Activated CD8-positive, alpha-beta T cell treated with anti-CD3 and anti-CD28 coated beads for 36 hours (primary cell): Measurements from ENCODE around the gene NDFIP1. TPM values are rescaled to one million over a fixed set of nuclear protein-coding genes. Genes with fewer than 3 reads are reported as not detected.

Experiments
- ATAC-seq: fragments of 200-7000 bp; cut with Tn5 transposase; one replicate; pipeline ENCODE4 v1.10.0; 2021; ENCODE audit warnings: mild to moderate bottlenecking, moderate library complexity
- CTCF ChIA-PET: fragments of 350-600 bp; sonication (Branson Sonifier 250); formaldehyde crosslinking; loops from one replicate; lab custom pipeline; 2021; ENCODE audit warnings: antibody characterized with exemption; lab: Charles Lee
- POLR2A ChIA-PET: fragments of 350-600 bp; sonication (Branson Sonifier 250); formaldehyde crosslinking; loops from one replicate; lab custom pipeline; 2021; ENCODE audit warnings: antibody characterized with exemption; lab: Charles Lee
- DNase-seq: peaks from one replicate; pipeline ENCODE4 v3.0.0-alpha.2; 2020
- H3K27ac Mint-ChIP-seq: one replicate; pipeline ENCODE4 v1.8.0; 2021; ENCODE audit warnings: mild to moderate bottlenecking, mixed read lengths
- H3K27me3 Mint-ChIP-seq: one replicate; pipeline ENCODE4 v1.8.0; 2021; ENCODE audit warnings: mixed read lengths
- H3K36me3 Mint-ChIP-seq: one replicate; pipeline ENCODE4 v1.8.0; 2021; ENCODE audit warnings: low read depth, mixed read lengths
- H3K4me1 Mint-ChIP-seq: one replicate; pipeline ENCODE4 v1.8.0; 2021; ENCODE audit warnings: low read depth, mixed read lengths
- H3K4me3 Mint-ChIP-seq: one replicate; pipeline ENCODE4 v1.8.0; 2021; ENCODE audit warnings: mild to moderate bottlenecking, moderate library complexity, mixed read lengths
- H3K9me3 Mint-ChIP-seq: one replicate; pipeline ENCODE4 v1.8.0; 2021; ENCODE audit warnings: mixed read lengths
- intact Hi-C: fragments of 100-400 bp; cut with micrococcal nuclease; formaldehyde crosslinking; loops from one replicate; pipeline ENCODE4 v1.10.0; 2022
- total RNA-seq, 2 experiments: library from RNA; stranded (reverse); gene quantifications; one replicate each; pipeline ENCODE4 v1.2.3, GENCODE V29; 2021
- TF ChIP-seq, protein P1 (sequence below): fragments of 200-600 bp; IDR thresholded peaks from one replicate; pipeline ENCODE4 v1.8.0; 2022; ENCODE audit warnings: antibody characterized with exemption, mild to moderate bottlenecking

The NDFIP1 gene
- total RNA-seq, 2 experiments from 2014 or later: 93.8 to 96.9 TPM

DNA sequence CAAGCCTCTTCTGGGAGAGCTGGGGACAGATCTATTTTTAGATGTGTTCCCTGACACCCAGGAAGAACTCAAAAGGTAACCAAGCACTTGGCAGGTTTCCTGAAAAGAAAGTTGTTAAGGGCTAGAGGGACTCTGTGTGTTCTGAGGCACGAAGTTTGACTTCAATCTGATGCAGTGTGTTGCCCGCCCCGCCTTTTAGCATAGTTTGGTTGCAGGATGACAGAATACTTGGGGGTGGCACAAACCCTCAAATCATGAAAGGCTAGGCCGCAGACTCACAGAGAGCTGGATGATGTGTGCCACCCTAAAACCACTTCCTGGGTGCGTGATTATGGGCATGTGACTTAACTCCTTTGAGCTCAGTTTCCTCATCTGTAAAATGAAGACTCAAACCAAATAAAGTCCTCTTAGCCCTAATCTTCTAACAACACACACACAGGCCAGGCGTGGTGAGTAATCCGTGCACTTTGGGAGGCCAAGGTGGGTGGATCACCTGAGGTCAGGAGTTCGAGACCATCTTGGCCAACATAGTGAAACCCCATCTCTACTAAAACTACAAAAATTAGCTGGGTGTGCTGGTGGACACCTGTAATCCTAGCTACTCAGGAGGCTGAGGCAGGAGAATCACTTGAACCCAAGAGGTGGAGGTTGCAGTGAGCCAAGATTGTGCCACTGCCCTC lies 12.8 kb upstream of the NDFIP1 start:
- CTCF ChIA-PET: interaction anchor here (0.8 to 3.5 kb wide), 13 partner anchors 9 to 82 kb away, joined by 3 to 47 read pairs (median 4); partner anchors contain the start of gene GNPDA1
- POLR2A ChIA-PET: interaction anchor here (0.7 to 3.6 kb wide), 16 partner anchors 8 to 88 kb away, joined by 3 to 39 read pairs (median 5); partner anchors contain the start of genes GNPDA1 and NDFIP1
- peak overlapping the region; percentile 51 for H3K4me3 Mint-ChIP-seq
- peak overlapping the region; percentile 93 for H3K27ac Mint-ChIP-seq
- H3K9me3 Mint-ChIP-seq: peaks cover 3% of the 10 kb centered on the region
- ATAC-seq (peak; percentile 88), DNase-seq (peak; percentile 97)
- no peaks in the 10 kb centered on the region for H3K27me3 Mint-ChIP-seq
- intact Hi-C loops: loop anchor here (1.0 kb wide), 1 partner anchor 79 kb away; no protein-coding TSS in a partner anchor
- peaks cover 78% of the 10 kb centered on the region for H3K4me1 Mint-ChIP-seq
- TF ChIP-seq, protein P1, sequence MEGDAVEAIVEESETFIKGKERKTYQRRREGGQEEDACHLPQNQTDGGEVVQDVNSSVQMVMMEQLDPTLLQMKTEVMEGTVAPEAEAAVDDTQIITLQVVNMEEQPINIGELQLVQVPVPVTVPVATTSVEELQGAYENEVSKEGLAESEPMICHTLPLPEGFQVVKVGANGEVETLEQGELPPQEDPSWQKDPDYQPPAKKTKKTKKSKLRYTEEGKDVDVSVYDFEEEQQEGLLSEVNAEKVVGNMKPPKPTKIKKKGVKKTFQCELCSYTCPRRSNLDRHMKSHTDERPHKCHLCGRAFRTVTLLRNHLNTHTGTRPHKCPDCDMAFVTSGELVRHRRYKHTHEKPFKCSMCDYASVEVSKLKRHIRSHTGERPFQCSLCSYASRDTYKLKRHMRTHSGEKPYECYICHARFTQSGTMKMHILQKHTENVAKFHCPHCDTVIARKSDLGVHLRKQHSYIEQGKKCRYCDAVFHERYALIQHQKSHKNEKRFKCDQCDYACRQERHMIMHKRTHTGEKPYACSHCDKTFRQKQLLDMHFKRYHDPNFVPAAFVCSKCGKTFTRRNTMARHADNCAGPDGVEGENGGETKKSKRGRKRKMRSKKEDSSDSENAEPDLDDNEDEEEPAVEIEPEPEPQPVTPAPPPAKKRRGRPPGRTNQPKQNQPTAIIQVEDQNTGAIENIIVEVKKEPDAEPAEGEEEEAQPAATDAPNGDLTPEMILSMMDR: no peak
- H3K36me3 Mint-ChIP-seq: peaks cover under 1% of the 10 kb centered on the region

DNA sequence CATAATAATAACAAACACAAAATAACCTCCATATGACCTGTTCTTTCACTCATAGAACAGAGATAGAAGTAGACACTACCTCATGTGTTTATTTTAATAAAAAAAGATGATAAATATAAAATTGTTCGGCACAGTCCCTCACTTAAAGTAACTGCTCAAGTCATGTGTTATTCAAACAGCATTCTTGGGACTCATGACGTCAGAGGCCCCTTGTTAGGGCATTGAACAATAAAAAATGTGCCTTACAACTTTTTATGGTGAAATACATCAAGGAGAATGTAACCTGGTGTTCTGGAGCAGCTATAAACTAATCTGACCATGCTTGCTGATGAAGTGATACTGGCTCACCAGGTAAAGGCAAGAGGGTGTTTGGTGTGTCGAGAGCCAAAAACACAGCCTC lies 12.2 kb upstream of the NDFIP1 start:
- Mint-ChIP-seq H3K27ac (peak overlapping the region; percentile 93), H3K27me3 (no peaks in the 10 kb centered on the region), H3K4me3 (no peak overlapping the region), H3K9me3 (peaks cover 8% of the 10 kb centered on the region), H3K36me3 (peaks cover 4% of the 10 kb centered on the region), H3K4me1 (peaks cover 78% of the 10 kb centered on the region)
- POLR2A ChIA-PET: interaction anchor here (0.7 to 3.6 kb wide), 12 partner anchors 9 to 88 kb away, joined by 3 to 39 read pairs (median 4); partner anchors contain the start of gene NDFIP1
- ATAC-seq: no peak
- intact Hi-C loops: no loop called here
- no peak for DNase-seq
- CTCF ChIA-PET: interaction anchor here (1.0 to 3.5 kb wide), 11 partner anchors 8 to 83 kb away, joined by 3 to 47 read pairs (median 5); partner anchors contain the start of gene GNPDA1
- TF ChIP-seq, protein P1: no peak

DNA sequence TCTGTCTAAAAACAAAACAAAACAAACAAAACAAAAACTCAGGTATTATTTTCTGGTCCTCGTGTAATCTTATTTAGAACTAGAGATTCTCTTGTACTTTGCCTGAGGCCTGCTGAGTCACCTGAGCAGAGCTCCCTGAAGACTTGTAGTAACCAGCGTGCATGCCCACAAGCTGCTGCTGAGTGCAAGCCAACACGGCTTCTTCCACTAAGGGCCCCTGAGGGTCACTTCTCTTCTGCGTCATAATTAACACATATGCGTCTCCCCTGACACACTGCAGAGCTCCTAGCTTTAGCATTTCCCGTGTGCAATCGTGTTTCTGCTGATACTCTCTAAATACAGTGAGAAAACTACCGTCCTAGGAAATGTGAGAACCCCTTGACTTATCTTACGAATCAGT lies 10.9 kb upstream of the NDFIP1 start:
- Mint-ChIP-seq H3K36me3 (peaks cover 4% of the 10 kb centered on the region), H3K4me1 (peaks cover 69% of the 10 kb centered on the region), H3K27me3 (no peaks in the 10 kb centered on the region), H3K27ac (peak overlapping the region; percentile 85), H3K4me3 (peak overlapping the region; percentile 28), H3K9me3 (peaks cover 8% of the 10 kb centered on the region)
- POLR2A ChIA-PET: interaction anchor here (1.1 to 1.4 kb wide), 2 partner anchors 11 to 81 kb away, joined by 3 to 13 read pairs; partner anchors contain the start of gene NDFIP1
- TF ChIP-seq, protein P1: no peak
- CTCF ChIA-PET: interaction anchor here (0.5 to 1.4 kb wide), 7 partner anchors 12 to 97 kb away, joined by 3 to 4 read pairs (median 4); no protein-coding TSS in a partner anchor
- DNase-seq (peak; percentile 74), ATAC-seq (peak; percentile 18)
- intact Hi-C loops: no loop called here

DNA sequence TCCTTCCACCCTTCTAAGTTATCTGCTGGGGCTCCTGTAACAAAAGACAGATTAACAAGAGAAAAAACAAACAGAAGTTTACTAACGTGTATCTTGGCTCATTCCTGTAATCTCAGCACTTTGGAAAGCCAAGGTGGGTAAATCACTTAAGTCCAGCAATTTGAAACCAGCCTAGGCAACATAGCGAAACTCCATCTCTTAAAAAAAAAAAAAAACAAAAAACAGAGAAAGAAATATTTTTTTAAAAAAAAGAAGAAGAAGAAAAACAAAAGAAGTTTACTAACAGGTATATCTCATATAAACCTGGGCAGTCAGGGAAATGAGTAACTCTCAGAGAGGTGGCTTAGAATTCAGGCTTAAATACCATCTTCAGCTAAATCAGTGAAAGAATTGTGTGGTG lies 10.3 kb upstream of the NDFIP1 start:
- TF ChIP-seq, protein P1: no peak
- Mint-ChIP-seq H3K4me1 (peaks cover 69% of the 10 kb centered on the region), H3K4me3 (no peak overlapping the region), H3K9me3 (peaks cover 8% of the 10 kb centered on the region), H3K27me3 (no peaks in the 10 kb centered on the region), H3K36me3 (peaks cover 6% of the 10 kb centered on the region), H3K27ac (peak overlapping the region; percentile 85)
- ATAC-seq: no peak
- intact Hi-C loops: no loop called here
- ChIA-PET CTCF (interaction anchor here (0.5 to 1.4 kb wide), 6 partner anchors 11 to 98 kb away, joined by 3 to 4 read pairs (median 4); no protein-coding TSS in a partner anchor), POLR2A (interaction anchor here (1.1 to 1.4 kb wide), 2 partner anchors 10 to 82 kb away, joined by 3 to 13 read pairs; partner anchors contain the start of gene NDFIP1)
- DNase-seq: no peak
